Renal pelvis (tissue), 4 donors: ENCODE results near the gene ACY1. TPM values are rescaled to one million over a fixed set of nuclear protein-coding genes. Genes with fewer than 3 reads are reported as not detected.

ENCODE experiments used
- DNase-seq: peaks from one replicate; pipeline ENCODE4 v3.0.0-alpha.2; 2013
- polyA plus RNA-seq, 3 donors: library from polyadenylated mRNA; unstranded; fragments of 120-200 nt; gene quantifications; one replicate each; pipeline ENCODE4 v1.2.1, GENCODE V29; 2013; ENCODE audit not compliant: insufficient read length in 3 of 3

The ACY1 gene
- polyA plus RNA-seq, 3 donors: 120 to 128 (median 127) TPM

- DNase-seq: no peak
Measured at GRCh38 chr3:51943451-51944391, 39.6 kb upstream of the ACY1 start.

DNA sequence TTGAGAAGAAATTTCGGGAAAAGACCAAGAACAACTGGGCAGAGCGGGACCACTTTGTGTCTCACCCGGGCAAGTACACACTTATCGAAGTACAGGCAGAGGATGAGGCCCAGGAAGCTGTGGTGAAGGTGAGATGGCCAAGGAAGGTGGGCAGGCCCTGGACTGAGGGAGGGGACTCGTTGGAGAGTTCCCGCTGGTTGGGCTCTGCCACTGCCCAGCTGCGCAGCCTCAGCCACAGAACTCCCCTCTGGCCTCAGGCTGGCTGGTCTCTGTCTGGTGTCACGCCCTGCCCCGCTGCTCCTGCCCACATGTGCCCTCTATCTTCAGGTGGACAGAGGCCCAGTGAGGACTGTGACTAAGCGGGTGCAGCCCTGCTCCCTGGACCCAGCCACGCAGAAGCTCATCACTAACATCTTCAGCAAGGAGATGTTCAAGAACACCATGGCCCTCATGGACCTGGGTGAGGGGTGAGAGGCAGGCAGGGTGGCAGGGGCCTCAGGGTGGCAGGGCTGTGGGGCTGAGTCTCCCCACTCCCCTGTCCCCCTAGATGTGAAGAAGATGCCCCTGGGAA is 38.8 kb upstream of the ACY1 start:
- DNase-seq: no peak

DNA sequence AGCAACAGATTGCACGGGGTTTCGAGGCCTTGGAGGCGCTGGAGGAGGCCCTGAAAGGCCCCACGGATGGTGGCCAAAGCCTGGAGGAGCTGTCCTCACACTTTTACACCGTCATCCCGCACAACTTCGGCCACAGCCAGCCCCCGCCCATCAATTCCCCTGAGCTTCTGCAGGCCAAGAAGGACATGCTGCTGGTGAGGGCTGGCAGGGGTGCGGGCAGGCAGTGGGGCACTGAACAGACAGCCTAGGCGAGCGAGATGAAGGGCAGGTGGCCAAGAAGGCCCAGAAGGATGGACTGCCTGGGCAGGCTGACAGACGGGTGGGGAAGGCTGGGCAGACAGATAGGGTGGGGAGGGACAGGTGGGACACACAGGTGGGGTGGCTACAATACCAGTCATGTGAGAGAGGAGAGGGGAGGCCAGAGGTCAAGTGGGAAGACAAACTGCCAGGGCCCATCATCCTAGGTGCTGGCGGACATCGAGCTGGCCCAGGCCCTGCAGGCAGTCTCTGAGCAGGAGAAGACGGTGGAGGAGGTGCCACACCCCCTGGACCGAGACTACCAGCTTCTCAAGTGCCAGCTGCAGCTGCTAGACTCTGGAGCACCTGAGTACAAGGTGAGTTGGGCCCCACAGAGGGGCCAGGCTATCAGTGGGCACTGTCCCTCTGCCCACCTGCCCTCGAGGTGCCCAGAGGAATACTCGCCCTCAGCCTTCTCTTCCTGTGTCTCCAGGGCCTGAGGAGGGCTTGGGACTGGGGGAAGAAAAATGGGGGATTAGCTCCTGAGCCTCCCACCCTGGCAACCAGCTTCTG is 38.1 kb upstream of the ACY1 start:
- DNase-seq: no peak

DNA sequence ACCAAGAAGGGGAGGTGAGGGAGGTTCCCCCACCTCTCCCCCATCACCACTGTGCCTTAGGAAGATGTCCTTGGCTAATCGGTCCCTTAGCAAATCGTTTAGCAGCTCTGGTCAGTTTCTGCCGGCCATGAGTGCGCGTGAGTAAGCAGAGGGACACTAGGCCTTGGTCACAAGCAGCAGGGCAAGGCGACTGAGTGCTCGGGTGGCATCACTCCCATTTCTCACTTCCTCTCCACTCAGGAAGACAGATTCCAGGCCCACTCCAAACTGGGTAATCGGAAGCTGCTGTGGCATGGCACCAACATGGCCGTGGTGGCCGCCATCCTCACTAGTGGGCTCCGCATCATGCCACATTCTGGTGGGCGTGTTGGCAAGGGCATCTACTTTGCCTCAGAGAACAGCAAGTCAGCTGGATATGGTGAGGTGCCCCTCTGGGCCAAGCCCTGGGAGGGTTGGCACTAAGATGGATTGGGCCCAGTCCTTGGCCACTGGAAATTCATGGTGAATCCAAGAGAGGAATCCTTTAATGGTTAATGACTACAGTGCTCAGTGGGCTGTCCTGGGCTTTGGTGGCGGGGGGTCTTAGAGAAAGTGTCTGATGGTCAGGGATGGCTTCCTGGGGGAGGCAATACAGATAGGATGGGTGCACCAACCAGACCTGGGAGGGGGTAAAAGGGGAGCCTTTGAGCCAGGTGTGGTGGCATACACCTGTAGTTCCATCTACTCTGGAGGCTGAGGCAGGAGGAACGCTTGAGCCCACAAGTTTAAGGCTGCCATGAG is 37.2 kb upstream of the ACY1 start:
- no peak for DNase-seq

- no peak for DNase-seq
Measured at GRCh38 chr3:51946796-51947195, 36.5 kb upstream of the ACY1 start.

GRCh38 chr3:51947215-51947900 is 36.0 kb upstream of the ACY1 start:
- DNase-seq: no peak

DNA sequence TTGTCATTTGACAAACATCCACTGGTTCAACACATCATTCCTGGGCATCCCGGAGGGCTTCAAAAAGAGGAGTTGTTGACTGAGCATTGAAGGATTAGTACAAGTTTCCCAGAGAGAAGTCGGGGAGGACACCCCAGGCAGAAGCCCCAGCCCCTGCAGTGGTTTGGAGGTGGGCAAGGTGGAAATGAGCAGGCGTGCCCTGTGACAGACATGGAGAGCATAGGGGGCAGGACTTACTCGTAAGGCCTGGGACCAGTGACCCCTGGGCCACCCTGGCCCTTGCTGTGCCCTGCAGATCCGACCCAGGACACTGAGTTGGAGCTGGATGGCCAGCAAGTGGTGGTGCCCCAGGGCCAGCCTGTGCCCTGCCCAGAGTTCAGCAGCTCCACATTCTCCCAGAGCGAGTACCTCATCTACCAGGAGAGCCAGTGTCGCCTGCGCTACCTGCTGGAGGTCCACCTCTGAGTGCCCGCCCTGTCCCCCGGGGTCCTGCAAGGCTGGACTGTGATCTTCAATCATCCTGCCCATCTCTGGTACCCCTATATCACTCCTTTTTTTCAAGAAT is 35.2 kb upstream of the ACY1 start:
- DNase-seq: no peak

DNA sequence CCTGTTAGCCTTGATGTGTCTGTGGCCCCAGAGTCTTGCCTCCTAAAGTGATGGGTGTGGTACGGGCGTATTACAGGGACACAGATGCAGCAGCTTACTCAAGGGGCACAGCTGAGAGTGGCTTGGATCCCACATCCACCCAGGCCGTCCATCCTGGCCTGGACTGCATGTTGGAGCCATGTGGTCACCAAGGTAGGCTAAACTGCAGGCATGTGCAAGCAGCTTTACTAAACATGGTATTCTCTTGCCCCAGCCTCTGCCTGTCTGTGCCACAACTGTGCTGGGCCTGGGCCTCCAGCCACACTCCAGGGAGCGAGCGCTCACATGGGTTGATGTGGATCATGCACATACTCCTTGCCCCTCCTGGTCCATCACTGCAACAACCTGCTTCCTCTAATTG is 34.2 kb upstream of the ACY1 start:
- no peak for DNase-seq

- DNase-seq: no peak
Measured at GRCh38 chr3:51950899-51951298, 32.4 kb upstream of the ACY1 start.

GRCh38 chr3:51953445-51953844 is 29.9 kb upstream of the ACY1 start:
- DNase-seq: no peak

- no peak for DNase-seq
Measured at GRCh38 chr3:51954105-51954504, 29.2 kb upstream of the ACY1 start.

DNA sequence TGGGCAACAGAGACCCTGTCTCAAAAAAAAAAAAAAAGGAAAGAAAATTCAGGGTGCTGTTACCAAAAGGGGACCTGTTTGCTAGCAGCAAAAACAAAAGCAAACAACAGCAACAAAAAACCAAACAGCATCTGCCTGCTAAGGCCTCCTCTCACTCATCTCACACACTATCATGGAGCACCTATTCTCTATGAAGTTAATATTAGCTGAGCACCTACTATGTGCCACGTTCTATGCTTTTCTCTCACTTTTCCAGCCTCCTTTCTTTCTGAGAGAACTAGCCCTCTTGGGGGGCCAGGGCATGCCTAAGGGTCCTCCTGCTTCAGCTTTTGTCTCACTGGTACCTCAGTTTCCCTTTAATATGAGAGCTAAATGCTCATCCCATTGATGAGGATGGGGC is 28.6 kb upstream of the ACY1 start:
- no peak for DNase-seq

DNA sequence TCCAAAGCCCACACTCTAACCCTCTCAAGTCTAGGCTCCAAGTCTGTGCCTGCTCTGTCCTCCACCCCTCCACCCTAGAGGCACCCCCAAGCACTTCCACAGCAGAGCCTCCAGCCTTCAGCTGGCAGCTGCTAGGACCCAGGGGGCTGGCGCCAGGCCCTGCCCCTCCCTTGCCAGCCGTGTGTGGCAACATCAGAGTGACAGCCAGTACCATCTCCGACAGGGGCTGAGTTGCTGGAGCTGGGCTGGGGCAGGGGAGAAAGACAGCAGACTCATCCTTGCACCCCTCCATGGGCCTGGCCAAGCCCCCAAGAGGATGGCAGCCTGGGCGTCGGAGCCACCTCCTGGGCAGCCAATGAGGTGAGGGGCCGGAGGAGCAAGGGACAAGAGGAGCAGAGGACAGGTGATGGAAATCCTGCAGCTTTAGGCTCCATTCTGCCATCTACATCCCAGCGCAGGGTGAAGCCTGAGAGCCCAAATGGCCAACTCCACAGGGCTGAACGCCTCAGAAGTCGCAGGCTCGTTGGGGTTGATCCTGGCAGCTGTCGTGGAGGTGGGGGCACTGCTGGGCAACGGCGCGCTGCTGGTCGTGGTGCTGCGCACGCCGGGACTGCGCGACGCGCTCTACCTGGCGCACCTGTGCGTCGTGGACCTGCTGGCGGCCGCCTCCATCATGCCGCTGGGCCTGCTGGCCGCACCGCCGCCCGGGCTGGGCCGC is 28.0 kb upstream of the ACY1 start, which contains the start of gene GPR62:
Gene GPR62 (plus strand): TSS at position 207 of the 718 bp plus-strand sequence. CDS start 272 bp downstream, at position 479.
- DNase-seq: no peak

GRCh38 chr3:51955893-51956770 is 27.2 kb upstream of the ACY1 start:
- no peak for DNase-seq

DNA sequence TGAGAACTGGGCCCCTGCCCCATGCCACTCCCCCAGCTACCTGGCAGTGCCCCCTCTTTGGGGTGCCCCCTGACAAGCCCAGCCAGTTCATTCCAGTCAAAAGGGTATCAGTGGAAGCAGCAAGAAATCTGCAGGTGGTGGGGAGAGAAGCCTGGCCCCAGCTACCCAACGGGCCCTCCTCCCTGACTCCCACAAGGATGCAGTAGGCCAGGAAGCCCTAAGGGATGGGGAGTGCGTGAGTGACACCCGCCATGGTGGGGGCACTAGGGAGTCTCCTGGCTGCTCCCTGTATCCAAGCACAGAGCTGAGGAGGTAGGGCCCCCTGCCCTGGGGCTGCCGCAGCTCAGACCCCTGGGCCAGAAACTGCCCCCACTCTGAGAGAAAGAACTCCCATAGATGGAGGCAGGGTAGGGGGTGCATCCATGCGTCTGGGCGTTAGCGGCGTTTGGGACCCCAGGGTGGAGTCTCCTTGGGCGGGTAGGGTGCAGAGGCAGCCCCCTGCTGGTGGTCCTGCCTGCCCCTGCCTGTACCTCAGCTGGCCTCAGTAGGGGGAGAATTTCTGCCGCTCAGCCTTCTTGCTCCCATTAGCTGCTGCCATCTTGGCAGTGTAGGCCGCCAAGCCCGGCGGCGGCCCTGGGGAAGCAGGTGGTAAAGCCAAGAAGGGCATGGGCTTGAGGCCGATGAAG is 25.7 kb upstream of the ACY1 start:
- DNase-seq: no peak

GRCh38 chr3:51958603-51959521 is 24.5 kb upstream of the ACY1 start:
- no peak for DNase-seq

DNA sequence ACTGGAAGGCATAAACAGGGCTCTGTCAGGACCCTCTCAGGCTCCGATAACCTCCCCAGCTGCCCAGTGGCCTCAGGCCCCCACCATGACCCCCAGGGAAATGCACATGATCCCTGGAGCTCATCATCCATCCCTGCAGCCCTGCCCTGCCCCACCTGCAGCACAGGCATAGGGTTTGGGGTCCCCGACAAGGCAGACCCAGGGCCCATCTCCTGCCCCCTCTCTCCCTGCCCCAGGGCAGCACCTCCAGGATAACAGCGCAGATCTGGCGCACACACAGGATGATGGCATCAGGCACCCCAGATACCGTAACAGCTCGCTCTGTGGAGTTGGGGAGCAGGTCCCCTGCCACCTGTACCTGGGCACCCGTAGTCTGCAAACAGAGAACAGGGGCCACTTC is 23.7 kb upstream of the ACY1 start:
- no peak for DNase-seq
